Hepatic stellate cell (primary cell): ENCODE measurements around the gene RASGEF1B.

Source experiments
- DNase-seq: peaks from one replicate; pipeline ENCODE4 v3.0.0; 2011; ENCODE audit warnings: low spot score

Gene RASGEF1B

GRCh38 chr4:81465406-81466340, 6.0 kb downstream of the RASGEF1B start:
- DNase-seq = no peak

GRCh38 chr4:81460834-81461233, 10.9 kb downstream of the RASGEF1B start:
- no peak for DNase-seq

GRCh38 chr4:81460191-81460701, 11.5 kb downstream of the RASGEF1B start:
- DNase-seq = no peak

GRCh38 chr4:81459228-81459627, 12.5 kb downstream of the RASGEF1B start:
- no peak for DNase-seq

- DNase-seq = no peak
Observed at GRCh38 chr4:81457921-81458520, 13.7 kb downstream of the RASGEF1B start.

- no peak for DNase-seq
Observed at GRCh38 chr4:81457345-81457744, 14.4 kb downstream of the RASGEF1B start.

- DNase-seq = no peak
Observed at GRCh38 chr4:81455897-81456296, 15.8 kb downstream of the RASGEF1B start.

- DNase-seq = no peak
Observed at GRCh38 chr4:81454948-81455347, 16.8 kb downstream of the RASGEF1B start.

GRCh38 chr4:81454499-81454898, 17.2 kb downstream of the RASGEF1B start:
- DNase-seq = no peak

GRCh38 chr4:81453024-81453423, 18.7 kb downstream of the RASGEF1B start:
- no peak for DNase-seq

GRCh38 chr4:81452452-81453006, 19.2 kb downstream of the RASGEF1B start:
- no peak for DNase-seq

GRCh38 chr4:81449015-81449414, 22.7 kb downstream of the RASGEF1B start:
- DNase-seq = no peak

- DNase-seq = no peak
Observed at GRCh38 chr4:81447566-81448229, 24.0 kb downstream of the RASGEF1B start.

GRCh38 chr4:81446634-81447033, 25.1 kb downstream of the RASGEF1B start:
- no peak for DNase-seq

GRCh38 chr4:81445196-81445595, 26.5 kb downstream of the RASGEF1B start:
- DNase-seq = no peak

GRCh38 chr4:81442484-81443085, 29.1 kb downstream of the RASGEF1B start:
- no peak for DNase-seq

- DNase-seq = no peak
Observed at GRCh38 chr4:81440949-81441348, 30.8 kb downstream of the RASGEF1B start.

- no peak for DNase-seq
Observed at GRCh38 chr4:81436941-81437574, 34.6 kb downstream of the RASGEF1B start.

- DNase-seq = no peak
Observed at GRCh38 chr4:81436096-81436495, 35.6 kb downstream of the RASGEF1B start.

GRCh38 chr4:81432825-81433224, 38.9 kb downstream of the RASGEF1B start:
- no peak for DNase-seq

- DNase-seq = no peak
Observed at GRCh38 chr4:81431971-81432370, 39.7 kb downstream of the RASGEF1B start.
